Neural progenitor cell (in vitro differentiated cells): ENCODE data around the gene PPFIA2. TPM values are rescaled to one million over a fixed set of nuclear protein-coding genes. Genes with fewer than 3 reads are reported as not detected.
A peak's percentile ranks its signal among the peaks of the same experiment; 100 is the strongest.

Source experiments
- DNase-seq: peaks from one replicate; pipeline ENCODE4 v3.0.0-alpha.2; 2016; ENCODE audit warnings: low spot score
- H2AFZ ChIP-seq: fragments of 200-600 bp; sonication (generic); replicated peaks from 2 replicates; pipeline ENCODE4 v1.6.1; 2016; ENCODE audit warnings: antibody characterized with exemption
- H3F3A ChIP-seq: fragments of 200-600 bp; sonication (generic); 2 replicates; pipeline ENCODE4 v1.6.1; 2016; ENCODE audit warnings: antibody characterized with exemption, low read depth
- H3K27ac ChIP-seq: fragments of 200-600 bp; sonication (generic); 2 replicates; pipeline ENCODE4 v1.5.1; 2016; ENCODE audit warnings: mild to moderate bottlenecking
- H3K27me3 ChIP-seq: fragments of 200-600 bp; sonication (generic); 2 replicates; pipeline ENCODE4 v1.6.1; 2016; ENCODE audit warnings: mild to moderate bottlenecking, moderate library complexity
- H3K36me3 ChIP-seq: fragments of 200-600 bp; sonication (generic); 2 replicates; pipeline ENCODE4 v1.5.1; 2016
- H3K4me1 ChIP-seq: fragments of 200-600 bp; sonication (generic); 2 replicates; pipeline ENCODE4 v1.6.1; 2016; ENCODE audit warnings: mixed run types
- H3K4me2 ChIP-seq: fragments of 200-600 bp; sonication (generic); 2 replicates; pipeline ENCODE4 v1.6.1; 2016
- H3K4me3 ChIP-seq: fragments of 200-600 bp; sonication (generic); 2 replicates; pipeline ENCODE4 v1.5.1; 2016
- H3K79me2 ChIP-seq: fragments of 200-600 bp; sonication (generic); 2 replicates; pipeline ENCODE4 v1.6.1; 2016; ENCODE audit warnings: low read depth
- H3K9ac ChIP-seq: fragments of 200-600 bp; sonication (generic); 2 replicates; pipeline ENCODE4 v1.6.1; 2016
- H3K9me3 ChIP-seq: fragments of 200-600 bp; sonication (generic); 2 replicates; pipeline ENCODE4 v1.5.1; 2016; ENCODE audit warnings: low read depth
- H4K20me1 ChIP-seq: fragments of 200-600 bp; sonication (generic); 2 replicates; pipeline ENCODE4 v1.6.1; 2016; ENCODE audit warnings: low read depth
- H3K27ac Mint-ChIP-seq: 3 replicates; pipeline ENCODE4 v1.8.0; 2021; ENCODE audit warnings: mixed read lengths
- H3K27me3 Mint-ChIP-seq: 2 replicates; pipeline ENCODE4 v1.8.0; 2022; ENCODE audit warnings: low read depth, mild to moderate bottlenecking, inconsistent platforms, moderate library complexity, mixed read lengths; ENCODE audit not compliant: insufficient read depth
- H3K36me3 Mint-ChIP-seq: 3 replicates; pipeline ENCODE4 v1.8.0; 2021; ENCODE audit warnings: mixed read lengths
- H3K4me1 Mint-ChIP-seq: 3 replicates; pipeline ENCODE4 v1.8.0; 2021; ENCODE audit warnings: mixed read lengths
- H3K4me3 Mint-ChIP-seq: 3 replicates; pipeline ENCODE4 v1.8.0; 2021; ENCODE audit warnings: mild to moderate bottlenecking, moderate library complexity, mixed read lengths
- H3K9me3 Mint-ChIP-seq: 3 replicates; pipeline ENCODE4 v1.8.0; 2020; ENCODE audit warnings: mixed read lengths
- CTCF ChIP-seq: fragments of 200-600 bp; sonication (generic); IDR thresholded peaks from 2 replicates; pipeline ENCODE4 v1.5.1; 2017; ENCODE audit warnings: antibody characterized with exemption, mild to moderate bottlenecking
- total RNA-seq: library from RNA; depleted of rRNA; stranded (reverse); fragments of >200 nt; gene quantifications from 2 replicates; pipeline ENCODE4 v1.2.3, GENCODE V29; 2015; ENCODE audit warnings: low replicate concordance

PPFIA2 gene
- total RNA-seq, 1 donor from 2014 or later = 1.4 TPM

GRCh38 chr12:81208187-81208911 lies 550.8 kb downstream of the PPFIA2 start:
- peak overlapping the region; percentile 64 for H3K27ac Mint-ChIP-seq
- peak overlapping the region; percentile 9 for H3K4me3 Mint-ChIP-seq
- H3K27me3 ChIP-seq = no peaks in the 10 kb centered on the region
- H3K4me1 Mint-ChIP-seq = peaks cover 61% of the 10 kb centered on the region
- H2AFZ ChIP-seq = no peak overlapping the region
- peaks cover 2% of the 10 kb centered on the region for H3K36me3 Mint-ChIP-seq
- no peaks in the 10 kb centered on the region for H3K36me3 ChIP-seq
- H3K9me3 ChIP-seq = no peaks in the 10 kb centered on the region
- H3K4me1 ChIP-seq = peaks cover 55% of the 10 kb centered on the region
- H3K27ac ChIP-seq = no peak overlapping the region
- no peaks in the 10 kb centered on the region for H3K79me2 ChIP-seq
- no peak overlapping the region for H3K4me3 ChIP-seq
- no peaks in the 10 kb centered on the region for H3K9me3 Mint-ChIP-seq
- peaks cover 39% of the 10 kb centered on the region for H3F3A ChIP-seq
- H3K27me3 Mint-ChIP-seq = no peaks in the 10 kb centered on the region
- DNase-seq = peak; percentile 47
- no peak overlapping the region for H3K9ac ChIP-seq
- peak overlapping the region; percentile 63 for H3K4me2 ChIP-seq
- TF ChIP-seq CTCF = no peak
- peaks cover 7% of the 10 kb centered on the region for H4K20me1 ChIP-seq
